ENCODE data around the gene SHFL.

- TF ChIP-seq CTCF (IDR thresholded peaks at IDR 0.05) (no peak), POLR2A (IDR thresholded peaks at IDR 0.05) (peak; percentile 90)
Observed at GRCh38 chr19:10095948-10096614, 10.0 kb downstream of the SHFL start.

All from right lobe of liver (tissue), 4 donors.